ENCODE data around the gene CASKIN1.

- TF ChIP-seq CTCF (IDR thresholded peaks at IDR 0.05; ENCODE audit: insufficient read depth, low read length, poor library complexity, severe bottlenecking): no peak
- no peak for TF ChIP-seq EZH2phosphoT487 (conservative IDR thresholded peaks at IDR 0.05; ENCODE audit: low read length)
Measured at GRCh38 chr16:2204416-2205103, 8.2 kb upstream of the CASKIN1 start.
